Neuronal stem cell (in vitro differentiated cells): Measurements from ENCODE around the gene CDK5RAP3.

Experiments
- DNase-seq: peaks from one replicate; pipeline ENCODE4 v3.0.0-alpha.2; 2013; ENCODE audit warnings: low spot score
- H2AFZ ChIP-seq: one replicate; pipeline ENCODE4 v1.6.1; 2013; ENCODE audit warnings: mild to moderate bottlenecking, low read length, inconsistent platforms
- H2AK5ac ChIP-seq: 2 replicates; pipeline ENCODE4 v1.6.1; 2013; ENCODE audit warnings: low read depth, mild to moderate bottlenecking, inconsistent platforms, low read length, moderate library complexity, mixed read lengths
- H2BK120ac ChIP-seq: 2 replicates; pipeline ENCODE4 v1.6.1; 2013; ENCODE audit warnings: low read depth, mild to moderate bottlenecking, inconsistent platforms, low read length, moderate library complexity, mixed read lengths
- H2BK12ac ChIP-seq: one replicate; pipeline ENCODE4 v1.6.1; 2013; ENCODE audit warnings: low read length, inconsistent platforms
- H2BK15ac ChIP-seq: 2 replicates; pipeline ENCODE4 v1.6.1; 2013; ENCODE audit warnings: mild to moderate bottlenecking, low read length, inconsistent platforms, mixed read lengths
- H2BK5ac ChIP-seq: one replicate; pipeline ENCODE4 v1.6.1; 2013; ENCODE audit warnings: inconsistent platforms, mild to moderate bottlenecking, low read length, moderate library complexity
- H3K14ac ChIP-seq: one replicate; pipeline ENCODE4 v1.6.1; 2013; ENCODE audit warnings: low read length, inconsistent platforms
- H3K18ac ChIP-seq: 2 replicates; pipeline ENCODE4 v1.6.1; 2013; ENCODE audit warnings: low read length, inconsistent platforms
- H3K23ac ChIP-seq: 2 replicates; pipeline ENCODE4 v1.6.1; 2013; ENCODE audit warnings: low read depth, mild to moderate bottlenecking, mixed read lengths, low read length, inconsistent platforms; ENCODE audit not compliant: poor library complexity
- H3K27ac ChIP-seq: replicated peaks from 3 replicates; pipeline ENCODE4 v1.5.1; 2013; ENCODE audit warnings: low read length, inconsistent platforms
- H3K27me3 ChIP-seq, 3 experiments: 2 replicates each; pipeline ENCODE4 v1.6.1; 2013; ENCODE audit warnings: low read length in 3 of 3, mild to moderate bottlenecking in 2 of 3, inconsistent platforms in 1 of 3, low read depth in 1 of 3, mixed read lengths in 1 of 3, moderate library complexity in 1 of 3; ENCODE audit not compliant: control insufficient read depth in 3 of 3, insufficient read depth in 3 of 3
- H3K36me3 ChIP-seq, 2 donors: replicated peaks in 1 of 2; 2 replicates each; pipeline ENCODE4 v1.6.1; 2013; ENCODE audit warnings: low read length in 2 of 2; ENCODE audit not compliant: control insufficient read depth in 2 of 2, insufficient read depth in 2 of 2
- H3K4ac ChIP-seq: 2 replicates; pipeline ENCODE4 v1.6.1; 2013; ENCODE audit warnings: inconsistent platforms, mild to moderate bottlenecking, low read length, moderate library complexity
- H3K4me1 ChIP-seq, 2 donors: 1 replicate in 1 of 2; 2 replicates in 1 of 2; pipeline ENCODE4 v1.6.1; 2013; ENCODE audit warnings: low read length in 2 of 2, low read depth in 1 of 2; ENCODE audit not compliant: control insufficient read depth in 2 of 2, insufficient read depth in 1 of 2
- H3K4me2 ChIP-seq: one replicate; pipeline ENCODE4 v1.6.1; 2013; ENCODE audit warnings: mild to moderate bottlenecking, low read length, inconsistent platforms; ENCODE audit not compliant: insufficient read depth, poor library complexity, severe bottlenecking
- H3K4me3 ChIP-seq, 2 donors: 2 replicates each; pipeline ENCODE4 v1.5.1; 2013; ENCODE audit warnings: low read length in 2 of 2, mild to moderate bottlenecking in 2 of 2, inconsistent platforms in 1 of 2, moderate library complexity in 1 of 2
- H3K79me1 ChIP-seq: one replicate; pipeline ENCODE4 v1.6.1; 2013; ENCODE audit warnings: low read depth, mild to moderate bottlenecking, inconsistent platforms, low read length, moderate library complexity
- H3K9ac ChIP-seq: one replicate; pipeline ENCODE4 v1.6.1; 2013; ENCODE audit warnings: mild to moderate bottlenecking, low read depth, low read length, inconsistent platforms; ENCODE audit not compliant: poor library complexity
- H3K9me3 ChIP-seq, 2 donors: replicated peaks in 1 of 2; 2 replicates each; pipeline versions ENCODE3 to v1.6.1; 2013; ENCODE audit warnings: low read length in 2 of 2, mild to moderate bottlenecking in 2 of 2, inconsistent platforms in 1 of 2, low read depth in 1 of 2, mixed read lengths in 1 of 2, moderate library complexity in 1 of 2; ENCODE audit not compliant: control insufficient read depth in 2 of 2, insufficient read depth in 1 of 2
- H4K8ac ChIP-seq: one replicate; pipeline ENCODE4 v1.6.1; 2013; ENCODE audit warnings: low read depth, mild to moderate bottlenecking, inconsistent platforms, low read length, moderate library complexity
- H4K91ac ChIP-seq: one replicate; pipeline ENCODE4 v1.6.1; 2013; ENCODE audit warnings: low read length, low read depth, mild to moderate bottlenecking, inconsistent platforms; ENCODE audit not compliant: poor library complexity
- WGBS, 2 donors: extraction: QIAGEN DNeasy Blood & Tissue Kit; methylation state at CpG; one replicate each; pipeline ENCODE4 v1.1.7; 2013; ENCODE audit warnings: missing lambda C conversion rate in 2 of 2, mixed read lengths in 1 of 2; ENCODE audit not compliant: insufficient read length in 2 of 2, insufficient replicate concordance in 1 of 2; ENCODE audit errors: extremely low coverage in 2 of 2; 5-methylcytosine and 5-hydroxymethylcytosine counted together

CDK5RAP3 gene

GRCh38 chr17:47945529-47946508, 25.1 kb upstream of the CDK5RAP3 start:
- WGBS, 2 donors: no CpG with 5 or more reads among the region's 10 CpGs
- Histone ChIP-seq H3K9me3 (peaks cover 0 to 1% of the 10 kb centered on the region in 2 donors), H3K4me2 (no peak overlapping the region), H3K27me3 (peaks cover 0 to 10% (median 0%) of the 10 kb centered on the region in 3 experiments), H3K36me3 (peaks cover 0 to 12% of the 10 kb centered on the region in 2 donors), H3K27ac (no peak overlapping the region), H4K8ac (no peak overlapping the region), H3K18ac (no peak overlapping the region), H3K4me1 (peaks cover 8 to 13% of the 10 kb centered on the region in 2 donors), H3K9ac (no peak overlapping the region), H2BK15ac (peak overlapping the region; percentile 18), H3K79me1 (no peaks in the 10 kb centered on the region), H3K23ac (no peak overlapping the region), H4K91ac (no peak overlapping the region), H3K4me3 (no peak overlapping the region), H3K14ac (no peak overlapping the region), H3K4ac (no peak overlapping the region), H2AK5ac (peak overlapping the region; percentile 38), H2BK12ac (no peak overlapping the region), H2BK5ac (no peak overlapping the region), H2AFZ (no peak overlapping the region), H2BK120ac (no peak overlapping the region)
- no peak for DNase-seq

- H3K4ac ChIP-seq: no peak overlapping the region
- H2BK5ac ChIP-seq: no peak overlapping the region
- H3K27ac ChIP-seq: no peak overlapping the region
- no peak overlapping the region for H3K23ac ChIP-seq
- no peaks in the 10 kb centered on the region for H3K79me1 ChIP-seq
- H2AFZ ChIP-seq: no peak overlapping the region
- H3K4me1 ChIP-seq: peaks cover 8 to 11% of the 10 kb centered on the region in 2 donors
- H4K8ac ChIP-seq: no peak overlapping the region
- no peak overlapping the region for H4K91ac ChIP-seq
- no peak overlapping the region for H3K4me3 ChIP-seq
- no peak overlapping the region for H3K14ac ChIP-seq
- no peaks in the 10 kb centered on the region for H3K9me3 ChIP-seq
- peak overlapping the region; percentile 36 for H3K18ac ChIP-seq
- no CpG with 5 or more reads among the region's 6 CpGs for WGBS, 2 donors
- no peak overlapping the region for H2BK12ac ChIP-seq
- no peak overlapping the region for H3K4me2 ChIP-seq
- no peak overlapping the region for H3K9ac ChIP-seq
- peak overlapping the region; percentile 18 for H2BK15ac ChIP-seq
- H3K36me3 ChIP-seq: peaks cover 0 to 12% of the 10 kb centered on the region in 2 donors
- no peak for DNase-seq
- H2BK120ac ChIP-seq: no peak overlapping the region
- peak overlapping the region; percentile 78 for H2AK5ac ChIP-seq
- peaks cover 0 to 5% (median 0%) of the 10 kb centered on the region in 3 experiments for H3K27me3 ChIP-seq
These were observed 24.4 kb upstream of the CDK5RAP3 start for GRCh38 chr17:47946516-47946915.

- Histone ChIP-seq H3K14ac (no peak overlapping the region), H3K79me1 (no peaks in the 10 kb centered on the region), H2BK15ac (no peak overlapping the region), H2AK5ac (peak overlapping the region; percentile 78), H3K23ac (no peak overlapping the region), H4K8ac (no peak overlapping the region), H3K9ac (no peak overlapping the region), H2BK12ac (no peak overlapping the region), H3K4ac (no peak overlapping the region), H3K9me3 (no peaks in the 10 kb centered on the region), H3K27ac (no peak overlapping the region), H3K27me3 (peaks cover 0 to 3% (median 0%) of the 10 kb centered on the region in 3 experiments), H3K4me3 (no peak overlapping the region), H3K4me1 (peaks cover 7 to 9% of the 10 kb centered on the region in 2 donors), H3K4me2 (no peak overlapping the region), H2BK5ac (no peak overlapping the region), H4K91ac (no peak overlapping the region), H2BK120ac (no peak overlapping the region), H3K36me3 (peaks cover 0 to 12% of the 10 kb centered on the region in 2 donors), H3K18ac (no peak overlapping the region), H2AFZ (no peak overlapping the region)
- DNase-seq: peak; percentile 56
- WGBS, 2 donors: no CpG with 5 or more reads among the region's 2 CpGs
These were observed 23.9 kb upstream of the CDK5RAP3 start for GRCh38 chr17:47946929-47947397.

- peak overlapping the region; percentile 7 for H4K8ac ChIP-seq
- H2AK5ac ChIP-seq: no peak overlapping the region
- DNase-seq: no peak
- H3K18ac ChIP-seq: peak overlapping the region; percentile 73
- H4K91ac ChIP-seq: no peak overlapping the region
- H3K9me3 ChIP-seq: no peaks in the 10 kb centered on the region
- H2BK15ac ChIP-seq: no peak overlapping the region
- peak overlapping the region in 1 of 2 donors; percentile 13 for H3K4me3 ChIP-seq
- no peak overlapping the region for H3K23ac ChIP-seq
- peaks cover 0 to 12% of the 10 kb centered on the region in 2 donors for H3K36me3 ChIP-seq
- no peak overlapping the region for H3K9ac ChIP-seq
- H3K27me3 ChIP-seq: peaks cover 0 to 3% (median 0%) of the 10 kb centered on the region in 3 experiments
- H3K4me2 ChIP-seq: no peak overlapping the region
- H3K4ac ChIP-seq: no peak overlapping the region
- H2BK120ac ChIP-seq: no peak overlapping the region
- no peak overlapping the region for H2BK5ac ChIP-seq
- H3K14ac ChIP-seq: no peak overlapping the region
- H3K27ac ChIP-seq: no peak overlapping the region
- no CpG with 5 or more reads among the region's 5 CpGs for WGBS, 2 donors
- no peak overlapping the region for H2BK12ac ChIP-seq
- peaks cover 6% of the 10 kb centered on the region in 2 donors for H3K4me1 ChIP-seq
- peak overlapping the region; percentile 84 for H2AFZ ChIP-seq
- no peaks in the 10 kb centered on the region for H3K79me1 ChIP-seq
These were observed 22.2 kb upstream of the CDK5RAP3 start for GRCh38 chr17:47948706-47949196.
